Measurements from ENCODE around the gene ZDHHC11.

ZDHHC11 gene

GRCh38 chr5:870956-871355 is 20.2 kb upstream of the ZDHHC11 start:
- Histone ChIP-seq H3K4me3 (replicated peaks; ENCODE audit: low read depth, low read length) (no peak overlapping the region), H3K36me3 (ENCODE audit: control insufficient read depth, insufficient read depth, low read length) (peaks cover 34% of the 10 kb centered on the region), H3K27me3 (replicated peaks; ENCODE audit: control insufficient read depth, insufficient read depth, low read length) (no peaks in the 10 kb centered on the region)
- TF ChIP-seq, protein P1, sequence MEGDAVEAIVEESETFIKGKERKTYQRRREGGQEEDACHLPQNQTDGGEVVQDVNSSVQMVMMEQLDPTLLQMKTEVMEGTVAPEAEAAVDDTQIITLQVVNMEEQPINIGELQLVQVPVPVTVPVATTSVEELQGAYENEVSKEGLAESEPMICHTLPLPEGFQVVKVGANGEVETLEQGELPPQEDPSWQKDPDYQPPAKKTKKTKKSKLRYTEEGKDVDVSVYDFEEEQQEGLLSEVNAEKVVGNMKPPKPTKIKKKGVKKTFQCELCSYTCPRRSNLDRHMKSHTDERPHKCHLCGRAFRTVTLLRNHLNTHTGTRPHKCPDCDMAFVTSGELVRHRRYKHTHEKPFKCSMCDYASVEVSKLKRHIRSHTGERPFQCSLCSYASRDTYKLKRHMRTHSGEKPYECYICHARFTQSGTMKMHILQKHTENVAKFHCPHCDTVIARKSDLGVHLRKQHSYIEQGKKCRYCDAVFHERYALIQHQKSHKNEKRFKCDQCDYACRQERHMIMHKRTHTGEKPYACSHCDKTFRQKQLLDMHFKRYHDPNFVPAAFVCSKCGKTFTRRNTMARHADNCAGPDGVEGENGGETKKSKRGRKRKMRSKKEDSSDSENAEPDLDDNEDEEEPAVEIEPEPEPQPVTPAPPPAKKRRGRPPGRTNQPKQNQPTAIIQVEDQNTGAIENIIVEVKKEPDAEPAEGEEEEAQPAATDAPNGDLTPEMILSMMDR (IDR thresholded peaks at IDR 0.05; ENCODE audit: insufficient read depth, low read length, poor library complexity, severe bottlenecking): no peak
- DNase-seq (ENCODE audit: extremely low read depth, insufficient read length): no peak

- H3K36me3 ChIP-seq (ENCODE audit: control insufficient read depth, insufficient read depth, low read length): peaks cover 40% of the 10 kb centered on the region
- no peak for DNase-seq (ENCODE audit: extremely low read depth, insufficient read length)
- no peaks in the 10 kb centered on the region for H3K27me3 ChIP-seq (replicated peaks; ENCODE audit: control insufficient read depth, insufficient read depth, low read length)
- H3K4me3 ChIP-seq (replicated peaks; ENCODE audit: low read depth, low read length): no peak overlapping the region
- TF ChIP-seq, protein P1 (IDR thresholded peaks at IDR 0.05; ENCODE audit: insufficient read depth, low read length, poor library complexity, severe bottlenecking): no peak
These were observed 17.8 kb upstream of the ZDHHC11 start for GRCh38 chr5:868428-869135.

DNA sequence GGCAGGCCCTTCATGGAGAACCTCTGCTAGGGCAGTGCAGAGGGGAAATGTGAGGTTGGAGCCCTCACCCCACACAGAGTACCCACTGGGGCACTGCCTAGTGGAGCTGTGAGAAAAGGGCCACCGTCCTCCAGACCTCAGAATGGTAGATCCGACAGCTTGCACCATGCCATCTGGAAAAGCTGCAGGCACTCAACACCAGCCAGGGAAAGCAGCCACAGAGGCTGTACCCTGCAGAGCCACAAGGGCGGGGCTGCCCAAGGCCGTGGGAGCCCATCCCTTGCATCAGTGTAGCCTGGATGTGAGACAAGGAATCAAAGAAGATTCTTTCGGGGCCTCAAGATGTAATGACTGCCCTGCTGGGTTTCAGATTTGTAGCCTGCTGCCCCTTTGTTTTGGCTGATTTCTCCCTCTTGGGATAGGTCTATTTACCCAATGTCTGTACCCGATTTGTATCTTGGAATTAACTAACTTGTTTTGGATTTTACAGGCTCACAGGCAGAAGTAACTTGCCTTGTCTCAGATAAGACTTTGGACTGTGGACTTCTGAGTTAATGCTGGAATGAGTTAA is 16.6 kb upstream of the ZDHHC11 start:
- no peaks in the 10 kb centered on the region for H3K27me3 ChIP-seq (replicated peaks; ENCODE audit: control insufficient read depth, insufficient read depth, low read length)
- H3K36me3 ChIP-seq (ENCODE audit: control insufficient read depth, insufficient read depth, low read length): peaks cover 45% of the 10 kb centered on the region
- TF ChIP-seq, protein P1 (IDR thresholded peaks at IDR 0.05; ENCODE audit: insufficient read depth, low read length, poor library complexity, severe bottlenecking): no peak
- no peak for DNase-seq (ENCODE audit: extremely low read depth, insufficient read length)
- no peak overlapping the region for H3K4me3 ChIP-seq (replicated peaks; ENCODE audit: low read depth, low read length)

DNA sequence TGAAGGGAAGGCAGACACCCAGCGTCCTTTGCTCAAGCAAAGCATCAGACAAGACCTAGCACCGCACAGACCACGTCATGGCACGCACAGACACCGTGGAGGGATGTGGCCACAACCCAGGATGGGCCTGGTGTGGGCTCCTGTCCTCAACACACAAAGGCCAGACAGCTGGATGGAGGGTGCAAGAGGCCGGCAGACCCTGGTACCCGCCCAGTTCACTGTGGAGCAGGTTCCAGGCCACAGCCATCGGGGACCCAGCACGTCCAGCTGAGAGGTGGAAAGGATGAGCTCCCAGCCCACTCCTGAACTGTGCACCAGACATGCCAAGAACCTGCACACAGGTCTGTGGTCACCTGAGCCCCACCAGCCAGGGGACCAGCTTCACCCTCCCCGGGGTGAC is 15.0 kb upstream of the ZDHHC11 start:
- no peak for DNase-seq (ENCODE audit: extremely low read depth, insufficient read length)
- Histone ChIP-seq H3K36me3 (ENCODE audit: control insufficient read depth, insufficient read depth, low read length) (peaks cover 40% of the 10 kb centered on the region), H3K27me3 (replicated peaks; ENCODE audit: control insufficient read depth, insufficient read depth, low read length) (no peaks in the 10 kb centered on the region), H3K4me3 (replicated peaks; ENCODE audit: low read depth, low read length) (no peak overlapping the region)
- TF ChIP-seq, protein P1 (IDR thresholded peaks at IDR 0.05; ENCODE audit: insufficient read depth, low read length, poor library complexity, severe bottlenecking): no peak

DNA sequence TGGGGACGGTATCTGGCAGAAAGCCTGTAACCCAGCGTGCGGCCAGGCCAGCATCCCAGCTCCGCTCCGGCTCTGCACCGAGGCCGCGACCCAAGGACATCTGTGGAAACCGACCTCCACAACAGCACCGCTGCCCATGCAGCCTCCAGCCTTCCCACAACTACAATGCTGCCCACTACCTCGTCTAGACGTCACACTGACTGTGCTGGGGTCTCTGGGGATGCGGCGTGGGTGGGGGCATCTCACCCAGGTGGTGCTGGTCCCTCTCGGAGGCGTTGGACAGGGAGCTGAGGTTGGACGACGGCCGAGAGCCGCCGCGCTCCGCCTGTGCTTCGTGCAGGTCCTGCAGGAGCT is 14.4 kb upstream of the ZDHHC11 start:
- H3K36me3 ChIP-seq (ENCODE audit: control insufficient read depth, insufficient read depth, low read length): peaks cover 35% of the 10 kb centered on the region
- H3K4me3 ChIP-seq (replicated peaks; ENCODE audit: low read depth, low read length): no peak overlapping the region
- TF ChIP-seq, protein P1 (IDR thresholded peaks at IDR 0.05; ENCODE audit: insufficient read depth, low read length, poor library complexity, severe bottlenecking): no peak

More for the DNA sequence above, 14.4 kb upstream of the ZDHHC11 start:
- H3K27me3 ChIP-seq (replicated peaks; ENCODE audit: control insufficient read depth, insufficient read depth, low read length): no peaks in the 10 kb centered on the region
- DNase-seq (ENCODE audit: extremely low read depth, insufficient read length): no peak
